ENCODE measurements around the gene ANTXR1.

GRCh38 chr2:68977453-68977852 is 35.5 kb upstream of the ANTXR1 start:
- no peak for TF ChIP-seq EP300 (IDR thresholded peaks at IDR 0.05)
- TF ChIP-seq CTCF (IDR thresholded peaks at IDR 0.05) = no peak

Data from gastroesophageal sphincter (tissue), 3 donors.